ENCODE measurements around the gene GNG4. TPM values are rescaled to one million over a fixed set of nuclear protein-coding genes. Genes with fewer than 3 reads are reported as not detected.
"Not testable (repeated sequence)": the region's sequence is repeated elsewhere in the genome, so short reads cannot be mapped to it uniquely, and the experiment has no call there.

GNG4 gene
- total and polyA plus RNA-seq, 2 donors (not counting 1 experiment from before 2014, with no cell fraction given), result under 0.01 to 0.06 TPM

DNA sequence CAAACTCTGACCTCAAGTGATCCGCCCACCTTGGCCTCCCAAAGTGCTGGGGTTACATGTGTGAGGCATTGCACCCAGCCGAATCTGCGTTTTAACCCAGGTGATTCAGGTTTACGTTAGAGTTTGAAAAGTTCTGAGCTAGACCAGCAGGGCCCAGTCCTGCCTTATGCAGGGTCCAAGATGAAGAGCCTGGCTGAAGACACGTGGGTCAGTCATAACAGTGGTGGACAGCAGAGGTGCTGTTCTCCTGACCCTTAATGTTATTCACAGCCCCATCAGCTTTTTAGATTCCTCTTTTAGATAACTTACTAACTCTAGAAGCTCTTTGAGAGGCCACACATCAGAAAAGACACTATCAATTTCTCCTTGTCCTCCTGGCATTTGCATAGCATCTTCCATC lies 50.0 kb downstream of the GNG4 start:
- Histone ChIP-seq H3K4me3 (replicated peaks in 1 of 4; ENCODE audit: control extremely low read depth in 1 of 4, insufficient read depth in 1 of 4, low read depth in 3 of 4, low read length in 4 of 4) (no peak overlapping the region), H3K36me3 (ENCODE audit: control insufficient read depth, insufficient read depth, low read length) (no peaks in the 10 kb centered on the region), H2AFZ (ENCODE audit: low read length) (no peak overlapping the region), H4K20me1 (ENCODE audit: control insufficient read depth, extremely low read depth, insufficient read depth, low read length) (no peaks in the 10 kb centered on the region), H3K4me1 (ENCODE audit: control insufficient read depth, extremely low read depth, insufficient read depth, low read length) (no peaks in the 10 kb centered on the region), H3K9me3 (ENCODE audit: control insufficient read depth, insufficient read depth, low read depth, low read length) (no peaks in the 10 kb centered on the region), H3K9ac (ENCODE audit: insufficient read depth, low read length) (no peak overlapping the region), H3K79me2 (ENCODE audit: control insufficient read depth, insufficient read depth, low read length) (no peaks in the 10 kb centered on the region), H3K27ac (ENCODE audit: insufficient read depth, low read length) (no peak overlapping the region), H3K27me3 (ENCODE audit: control insufficient read depth, insufficient read depth, low read length) (no peaks in the 10 kb centered on the region), H3K4me2 (ENCODE audit: extremely low read depth, insufficient read depth, low read length) (no peak overlapping the region)
- TF ChIP-seq, protein P1, sequence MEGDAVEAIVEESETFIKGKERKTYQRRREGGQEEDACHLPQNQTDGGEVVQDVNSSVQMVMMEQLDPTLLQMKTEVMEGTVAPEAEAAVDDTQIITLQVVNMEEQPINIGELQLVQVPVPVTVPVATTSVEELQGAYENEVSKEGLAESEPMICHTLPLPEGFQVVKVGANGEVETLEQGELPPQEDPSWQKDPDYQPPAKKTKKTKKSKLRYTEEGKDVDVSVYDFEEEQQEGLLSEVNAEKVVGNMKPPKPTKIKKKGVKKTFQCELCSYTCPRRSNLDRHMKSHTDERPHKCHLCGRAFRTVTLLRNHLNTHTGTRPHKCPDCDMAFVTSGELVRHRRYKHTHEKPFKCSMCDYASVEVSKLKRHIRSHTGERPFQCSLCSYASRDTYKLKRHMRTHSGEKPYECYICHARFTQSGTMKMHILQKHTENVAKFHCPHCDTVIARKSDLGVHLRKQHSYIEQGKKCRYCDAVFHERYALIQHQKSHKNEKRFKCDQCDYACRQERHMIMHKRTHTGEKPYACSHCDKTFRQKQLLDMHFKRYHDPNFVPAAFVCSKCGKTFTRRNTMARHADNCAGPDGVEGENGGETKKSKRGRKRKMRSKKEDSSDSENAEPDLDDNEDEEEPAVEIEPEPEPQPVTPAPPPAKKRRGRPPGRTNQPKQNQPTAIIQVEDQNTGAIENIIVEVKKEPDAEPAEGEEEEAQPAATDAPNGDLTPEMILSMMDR (conservative IDR thresholded peaks at IDR 0.05 in 1 of 2, IDR thresholded peaks at IDR 0.05 in 1 of 2; ENCODE audit: low read depth in 1 of 2, low read length in 2 of 2), result no peak
- TF ChIP-seq EZH2 (IDR thresholded peaks at IDR 0.05; ENCODE audit: low read length, missing control alignments), result no peak
- no peak for DNase-seq (ENCODE audit: low read depth in 2 of 2)

GRCh38 chr1:235597867-235598553 lies 51.6 kb downstream of the GNG4 start:
- peak; percentile 42 to 57 for DNase-seq (ENCODE audit: low read depth in 2 of 2)
- no peaks in the 10 kb centered on the region for H4K20me1 ChIP-seq (ENCODE audit: control insufficient read depth, extremely low read depth, insufficient read depth, low read length)
- no peaks in the 10 kb centered on the region for H3K79me2 ChIP-seq (ENCODE audit: control insufficient read depth, insufficient read depth, low read length)
- H3K4me3 ChIP-seq (replicated peaks in 1 of 4; ENCODE audit: control extremely low read depth in 1 of 4, insufficient read depth in 1 of 4, low read depth in 3 of 4, low read length in 4 of 4), result no peak overlapping the region
- H3K4me2 ChIP-seq (ENCODE audit: extremely low read depth, insufficient read depth, low read length), result no peak overlapping the region
- H3K27ac ChIP-seq (ENCODE audit: insufficient read depth, low read length), result no peak overlapping the region
- no peaks in the 10 kb centered on the region for H3K9me3 ChIP-seq (ENCODE audit: control insufficient read depth, insufficient read depth, low read depth, low read length)
- no peak overlapping the region for H2AFZ ChIP-seq (ENCODE audit: low read length)
- no peak overlapping the region for H3K9ac ChIP-seq (ENCODE audit: insufficient read depth, low read length)
- no peaks in the 10 kb centered on the region for H3K36me3 ChIP-seq (ENCODE audit: control insufficient read depth, insufficient read depth, low read length)
- TF ChIP-seq, protein P1 (conservative IDR thresholded peaks at IDR 0.05 in 1 of 2, IDR thresholded peaks at IDR 0.05 in 1 of 2; ENCODE audit: low read depth in 1 of 2, low read length in 2 of 2), result peak; percentile 37 to 48
- TF ChIP-seq EZH2 (IDR thresholded peaks at IDR 0.05; ENCODE audit: low read length, missing control alignments), result no peak
- no peaks in the 10 kb centered on the region for H3K27me3 ChIP-seq (ENCODE audit: control insufficient read depth, insufficient read depth, low read length)
- no peaks in the 10 kb centered on the region for H3K4me1 ChIP-seq (ENCODE audit: control insufficient read depth, extremely low read depth, insufficient read depth, low read length)

- H3K36me3 ChIP-seq (ENCODE audit: control insufficient read depth, insufficient read depth, low read length), result no peaks in the 10 kb centered on the region
- H3K4me2 ChIP-seq (ENCODE audit: extremely low read depth, insufficient read depth, low read length), result no peak overlapping the region
- H4K20me1 ChIP-seq (ENCODE audit: control insufficient read depth, extremely low read depth, insufficient read depth, low read length), result no peaks in the 10 kb centered on the region
- H3K9me3 ChIP-seq (ENCODE audit: control insufficient read depth, insufficient read depth, low read depth, low read length), result no peaks in the 10 kb centered on the region
- no peak overlapping the region for H3K9ac ChIP-seq (ENCODE audit: insufficient read depth, low read length)
- no peaks in the 10 kb centered on the region for H3K79me2 ChIP-seq (ENCODE audit: control insufficient read depth, insufficient read depth, low read length)
- H3K27ac ChIP-seq (ENCODE audit: insufficient read depth, low read length), result no peak overlapping the region
- peaks cover 3% of the 10 kb centered on the region for H3K27me3 ChIP-seq (ENCODE audit: control insufficient read depth, insufficient read depth, low read length)
- no peaks in the 10 kb centered on the region for H3K4me1 ChIP-seq (ENCODE audit: control insufficient read depth, extremely low read depth, insufficient read depth, low read length)
- no peak overlapping the region for H3K4me3 ChIP-seq (replicated peaks in 1 of 4; ENCODE audit: control extremely low read depth in 1 of 4, insufficient read depth in 1 of 4, low read depth in 3 of 4, low read length in 4 of 4)
- DNase-seq (ENCODE audit: low read depth in 2 of 2), result no peak
- no peak overlapping the region for H2AFZ ChIP-seq (ENCODE audit: low read length)
- no peak for TF ChIP-seq EZH2 (IDR thresholded peaks at IDR 0.05; ENCODE audit: low read length, missing control alignments)
- TF ChIP-seq, protein P1 (conservative IDR thresholded peaks at IDR 0.05 in 1 of 2, IDR thresholded peaks at IDR 0.05 in 1 of 2; ENCODE audit: low read depth in 1 of 2, low read length in 2 of 2), result no peak
Measured at GRCh38 chr1:235595079-235595478, 54.5 kb downstream of the GNG4 start.

DNA sequence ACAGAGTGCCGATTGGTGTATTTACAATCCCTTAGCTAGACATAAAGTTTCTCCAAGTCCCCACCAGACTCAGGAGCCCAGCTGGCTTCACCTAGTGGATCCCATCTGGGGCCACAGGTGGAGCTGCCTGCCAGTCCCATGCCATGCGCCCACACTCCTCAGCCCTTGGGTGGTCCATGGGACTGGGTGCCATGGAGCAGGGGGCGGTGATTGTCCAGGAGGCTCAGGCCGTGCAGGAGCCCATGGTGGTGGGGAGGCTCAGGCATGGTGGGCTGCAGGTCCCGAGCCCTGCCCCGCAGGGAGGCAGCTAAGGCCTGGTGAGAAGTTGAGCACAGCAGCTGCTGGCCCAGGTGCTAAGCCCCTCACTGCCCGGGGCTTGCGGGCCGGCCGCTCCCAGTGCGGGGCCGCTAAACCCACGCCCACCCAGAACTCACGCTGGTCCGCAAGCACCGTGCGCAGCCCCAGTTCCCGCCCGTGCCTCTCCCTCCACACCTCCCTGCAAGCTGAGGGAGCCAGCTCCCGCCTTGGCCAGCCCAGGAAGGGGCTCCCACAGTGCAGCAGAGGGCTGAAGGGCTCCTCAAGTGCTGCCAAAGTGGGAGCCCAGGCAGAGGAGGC lies 55.2 kb downstream of the GNG4 start:
- H3K9me3 ChIP-seq (ENCODE audit: control insufficient read depth, insufficient read depth, low read depth, low read length); H2AFZ ChIP-seq (ENCODE audit: low read length); H3K27me3 ChIP-seq (ENCODE audit: control insufficient read depth, insufficient read depth, low read length); H3K4me1 ChIP-seq (ENCODE audit: control insufficient read depth, extremely low read depth, insufficient read depth, low read length); H3K27ac ChIP-seq (ENCODE audit: insufficient read depth, low read length); DNase-seq (ENCODE audit: low read depth in 2 of 2); H3K4me3 ChIP-seq (replicated peaks in 1 of 4; ENCODE audit: control extremely low read depth in 1 of 4, insufficient read depth in 1 of 4, low read depth in 3 of 4, low read length in 4 of 4); H3K4me2 ChIP-seq (ENCODE audit: extremely low read depth, insufficient read depth, low read length); H3K36me3 ChIP-seq (ENCODE audit: control insufficient read depth, insufficient read depth, low read length); H3K9ac ChIP-seq (ENCODE audit: insufficient read depth, low read length); H3K79me2 ChIP-seq (ENCODE audit: control insufficient read depth, insufficient read depth, low read length); H4K20me1 ChIP-seq (ENCODE audit: control insufficient read depth, extremely low read depth, insufficient read depth, low read length): not testable (repeated sequence)
